Stimulated activated CD8-positive, alpha-beta memory T cell treated with anti-CD3 and anti-CD28 coated beads, Interleukin-12 subunit alpha, Interleukin-12 subunit beta, amount 100 ng/mL, for 4 hours (primary cell): Measurements from ENCODE around the gene TMEM154.
A peak's percentile ranks its signal among the peaks of the same experiment; 100 is the strongest.

Experiments
- DNase-seq: peaks from one replicate; pipeline ENCODE4 v3.0.0-alpha.2; 2020; ENCODE audit warnings: low read depth

Gene TMEM154, protein sequence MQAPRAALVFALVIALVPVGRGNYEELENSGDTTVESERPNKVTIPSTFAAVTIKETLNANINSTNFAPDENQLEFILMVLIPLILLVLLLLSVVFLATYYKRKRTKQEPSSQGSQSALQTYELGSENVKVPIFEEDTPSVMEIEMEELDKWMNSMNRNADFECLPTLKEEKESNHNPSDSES

GRCh38 chr4:152679414-152680281 lies at the start of gene TMEM154:
Gene TMEM154, minus strand, starts transcription at chr4:152679997. Its CDS starts 64 bp downstream, at chr4:152679933.
- peak; percentile 32 for DNase-seq

GRCh38 chr4:152729466-152729865 lies 49.7 kb upstream of the TMEM154 start:
- no peak for DNase-seq

GRCh38 chr4:152728343-152728742 lies 48.5 kb upstream of the TMEM154 start:
- no peak for DNase-seq

DNA sequence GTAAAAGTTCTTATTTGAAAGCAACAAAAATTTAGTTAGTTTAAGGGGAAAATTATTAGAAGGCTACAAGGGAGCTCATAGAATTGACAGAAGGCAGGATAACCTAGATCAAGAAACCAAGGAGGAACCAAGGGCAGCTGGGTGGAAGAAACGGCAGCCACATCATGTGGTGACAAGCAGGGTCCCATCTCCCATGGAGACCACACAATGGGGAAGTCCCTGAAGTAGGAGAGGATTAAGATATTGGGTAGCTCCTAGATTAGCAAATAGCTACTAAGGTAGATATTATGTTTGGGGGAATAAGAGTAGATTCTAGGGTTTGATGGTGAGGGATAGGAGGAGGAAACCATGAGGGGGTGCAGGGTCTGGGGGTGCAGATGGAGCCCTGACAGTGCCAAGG lies 48.0 kb upstream of the TMEM154 start:
- no peak for DNase-seq

- no peak for DNase-seq
Measured at GRCh38 chr4:152724494-152724893, 44.7 kb upstream of the TMEM154 start.

DNA sequence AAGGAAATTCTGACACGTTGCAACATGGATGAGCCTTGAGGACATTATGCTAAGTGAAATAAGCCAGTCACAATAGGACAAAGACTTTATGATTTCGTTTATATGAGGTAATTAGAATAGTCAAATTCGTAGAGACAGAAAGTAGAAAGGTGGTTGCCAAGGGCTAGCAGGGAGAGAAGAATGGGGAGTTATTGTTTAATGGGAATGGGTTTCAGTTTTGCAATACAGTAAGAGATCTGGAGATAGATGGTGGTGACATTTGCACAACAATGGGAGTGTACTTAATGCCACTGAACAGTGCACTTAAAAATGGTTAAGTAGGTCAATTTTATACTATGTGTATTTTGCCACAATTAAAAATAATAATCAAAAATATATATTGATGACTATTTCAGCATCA lies 43.4 kb upstream of the TMEM154 start:
- DNase-seq: no peak

GRCh38 chr4:152719801-152720556 lies 40.2 kb upstream of the TMEM154 start:
- DNase-seq: no peak

DNA sequence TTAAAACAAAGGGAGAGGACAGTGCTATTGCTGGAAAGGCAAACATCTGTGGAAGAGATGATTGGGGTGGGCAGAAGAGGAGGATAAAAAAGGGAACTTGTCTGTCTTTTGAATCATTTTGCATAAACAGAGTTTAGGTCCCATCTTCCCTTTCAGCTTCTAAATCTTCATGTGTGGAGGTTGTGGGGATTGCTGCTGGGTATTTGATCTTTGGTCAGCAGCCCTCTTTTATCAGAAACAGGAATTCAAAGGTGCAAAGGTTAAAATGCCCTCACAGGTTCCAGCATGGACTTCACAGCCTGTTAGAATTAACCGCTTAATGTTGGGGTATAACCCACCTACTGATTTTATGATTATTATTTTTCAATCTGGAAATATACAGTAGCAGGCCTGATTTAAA lies 39.5 kb upstream of the TMEM154 start:
- DNase-seq: no peak

DNA sequence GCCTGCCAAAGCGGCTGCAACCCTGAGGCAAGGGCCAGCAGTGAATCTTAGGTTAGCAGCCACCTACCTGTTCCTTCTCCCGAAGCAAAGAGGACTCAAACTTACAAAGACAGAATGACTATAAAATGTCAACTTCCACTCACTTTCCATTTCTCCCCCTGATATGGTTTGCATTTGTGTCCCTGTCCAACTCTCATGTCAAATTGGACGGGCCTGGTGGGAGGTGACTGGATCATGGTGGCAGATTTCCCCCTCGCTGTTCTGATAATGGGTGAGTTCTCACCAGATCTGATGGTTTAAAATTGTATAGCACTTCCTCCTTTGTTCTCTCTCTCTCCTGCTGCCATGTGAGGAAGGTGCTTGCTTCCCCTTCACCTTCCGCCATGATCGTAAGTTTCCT lies 35.3 kb upstream of the TMEM154 start:
- DNase-seq: no peak

- DNase-seq: no peak
Measured at GRCh38 chr4:152713951-152714705, 34.3 kb upstream of the TMEM154 start.

DNA sequence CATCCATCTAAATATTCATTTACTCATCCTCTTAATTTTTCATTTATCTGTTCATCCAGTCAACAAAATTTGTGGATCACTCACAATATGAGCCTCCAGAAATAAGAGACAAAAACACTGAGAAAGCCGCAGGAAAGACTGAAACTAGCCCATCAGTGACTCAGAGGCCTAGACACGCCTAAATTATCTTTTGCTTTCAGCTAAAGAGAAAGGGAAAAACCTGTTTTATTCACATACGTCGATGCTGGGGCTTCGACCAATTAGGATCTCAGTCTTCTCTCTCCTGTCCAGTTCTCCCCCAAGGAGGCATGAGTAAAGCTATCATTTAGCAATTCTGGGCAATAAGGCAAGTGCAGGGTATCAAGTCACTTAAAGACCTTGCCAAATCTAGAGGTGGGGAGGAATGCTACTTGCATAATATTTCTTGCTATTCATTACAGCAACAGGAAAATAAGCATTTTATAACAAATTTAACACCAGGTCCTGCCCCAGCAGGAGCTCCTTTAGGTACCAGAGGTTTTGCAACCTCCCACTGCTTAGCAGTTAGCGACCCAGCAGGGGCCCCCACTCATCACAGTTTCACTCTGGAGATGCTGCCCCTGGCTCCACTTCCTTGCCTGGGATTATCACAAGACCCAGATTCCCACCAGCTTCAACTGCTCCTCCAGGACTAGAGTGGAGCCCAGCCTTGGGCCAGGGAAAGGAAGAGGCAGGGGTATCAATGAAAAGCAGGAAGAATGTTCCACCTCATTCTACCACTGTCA lies 30.1 kb upstream of the TMEM154 start:
- DNase-seq: no peak

DNA sequence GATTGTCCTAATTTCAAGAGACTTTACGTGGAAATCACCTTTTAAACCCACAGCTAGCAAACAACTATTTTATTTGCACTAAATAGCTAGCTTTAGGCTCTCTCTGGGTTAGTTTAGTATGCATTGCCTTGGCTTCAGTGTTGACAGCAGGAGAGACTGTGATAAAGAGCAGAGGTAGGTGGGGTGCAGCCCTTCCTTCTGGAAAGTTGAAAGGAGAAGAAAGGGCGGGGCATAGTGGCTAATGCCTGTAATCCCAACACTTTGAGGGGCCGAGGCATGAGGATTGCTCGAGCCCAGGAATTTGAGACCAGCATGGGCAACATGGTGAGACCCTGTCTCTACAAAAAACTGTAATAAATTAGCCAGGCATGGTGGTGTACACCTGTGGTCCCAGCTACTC lies 29.0 kb upstream of the TMEM154 start:
- no peak for DNase-seq

DNA sequence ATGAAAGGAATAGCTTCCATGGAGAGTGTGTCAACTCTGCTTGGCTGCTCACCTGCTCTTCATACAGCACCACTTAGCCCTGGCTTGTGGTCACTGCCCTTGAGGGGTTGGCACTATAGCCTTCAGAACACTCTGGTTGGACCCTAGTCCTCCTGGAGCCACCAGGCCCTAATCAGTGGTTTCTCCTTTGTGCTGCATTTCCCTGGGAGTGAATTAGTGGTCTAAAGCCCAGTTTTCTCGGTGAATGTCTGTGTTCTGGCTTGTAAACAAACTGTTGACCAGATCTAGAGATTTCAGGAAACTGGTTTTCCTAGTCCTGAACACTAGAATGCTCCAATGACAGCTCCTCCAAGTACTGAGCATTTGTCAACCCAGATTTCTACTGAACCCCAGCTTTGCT lies 28.6 kb upstream of the TMEM154 start:
- DNase-seq: no peak

GRCh38 chr4:152707632-152708031 lies 27.8 kb upstream of the TMEM154 start:
- no peak for DNase-seq

- DNase-seq: no peak
Measured at GRCh38 chr4:152705903-152706302, 26.1 kb upstream of the TMEM154 start.

GRCh38 chr4:152704788-152705187 lies 25.0 kb upstream of the TMEM154 start:
- no peak for DNase-seq

DNA sequence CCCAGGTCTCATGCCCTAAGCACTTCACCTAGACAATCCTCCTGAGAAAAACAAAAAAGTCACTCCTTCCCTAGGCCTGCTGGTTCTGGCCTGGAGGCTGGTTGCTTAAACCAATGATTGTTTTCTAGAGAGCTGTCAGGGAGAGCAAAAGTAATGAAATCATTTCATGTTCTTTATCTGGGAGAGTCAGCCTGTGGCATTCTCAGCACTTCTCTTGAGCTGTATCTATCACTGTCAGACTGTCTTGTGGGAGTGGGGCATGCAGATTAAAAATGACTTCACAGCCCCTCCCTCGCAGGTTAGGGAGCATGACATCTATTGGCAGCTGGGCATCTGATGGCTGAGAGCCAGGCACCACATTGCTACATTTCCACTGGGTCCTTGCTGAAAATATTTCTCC lies 20.4 kb upstream of the TMEM154 start:
- no peak for DNase-seq

DNA sequence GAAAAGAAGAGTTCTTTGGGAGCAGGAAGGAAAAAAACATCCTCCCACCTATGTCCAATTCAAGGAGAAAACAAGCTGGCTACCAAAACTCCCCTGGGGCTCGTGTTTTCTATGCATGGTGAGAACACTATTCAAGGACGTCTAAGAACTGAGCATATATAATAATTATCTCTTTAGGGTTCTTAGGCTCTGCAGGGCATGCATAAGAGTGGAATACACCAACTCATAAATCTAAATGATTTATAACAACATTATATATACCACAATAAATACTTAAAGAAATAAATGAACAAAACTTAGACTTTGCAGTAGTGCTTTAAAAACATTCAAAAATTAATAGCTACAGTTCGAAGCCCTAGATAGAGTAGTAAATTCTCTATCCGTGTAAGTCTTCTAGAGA lies 19.5 kb upstream of the TMEM154 start:
- DNase-seq: no peak

- DNase-seq: no peak
Measured at GRCh38 chr4:152698089-152698499, 18.3 kb upstream of the TMEM154 start.

DNA sequence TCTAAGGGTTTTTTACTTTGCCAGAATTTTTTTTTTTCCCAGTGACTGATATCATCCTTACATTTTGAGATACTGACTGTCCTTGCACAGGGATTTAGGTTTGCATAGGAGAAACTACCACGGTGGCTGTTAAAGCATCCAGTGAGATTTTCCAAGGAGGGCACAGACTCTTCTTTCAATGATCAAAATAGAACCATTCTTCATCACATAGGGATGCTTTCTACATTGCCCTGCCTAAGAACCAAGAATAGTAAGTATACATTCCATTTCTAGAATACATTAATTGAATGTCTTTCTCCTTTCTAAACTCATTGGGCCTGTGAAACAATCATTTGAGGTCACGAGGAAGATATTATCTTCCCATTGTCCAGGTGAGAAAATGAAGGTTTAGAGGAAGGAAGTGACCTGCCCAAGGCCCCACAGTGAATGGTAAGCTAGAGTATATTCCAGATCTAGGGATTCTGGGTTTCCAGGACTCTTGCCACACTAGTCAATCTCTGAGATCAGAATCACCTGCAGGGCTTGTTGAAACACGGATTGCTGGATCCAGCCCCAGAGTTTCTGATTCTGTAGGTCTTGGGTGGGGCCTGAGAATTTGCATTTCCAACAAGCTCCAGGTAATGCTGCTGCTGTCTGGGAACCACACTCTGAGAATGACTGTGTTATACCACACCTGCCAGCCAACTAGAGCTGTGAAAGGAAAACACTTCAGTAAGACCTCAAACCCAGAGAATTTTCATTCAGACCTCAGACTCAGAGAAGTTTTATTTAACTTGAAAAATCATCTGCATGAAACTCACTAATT lies 17.7 kb upstream of the TMEM154 start:
- no peak for DNase-seq
